ENCODE measurements around the gene KIAA1328. TPM values are rescaled to one million over a fixed set of nuclear protein-coding genes. Genes with fewer than 3 reads are reported as not detected.

KIAA1328 gene
- total and polyA plus RNA-seq, 2 donors (not counting 3 experiments of a cell fraction or from before 2014, with no cell fraction given): 2.7 to 6.5 TPM

DNA sequence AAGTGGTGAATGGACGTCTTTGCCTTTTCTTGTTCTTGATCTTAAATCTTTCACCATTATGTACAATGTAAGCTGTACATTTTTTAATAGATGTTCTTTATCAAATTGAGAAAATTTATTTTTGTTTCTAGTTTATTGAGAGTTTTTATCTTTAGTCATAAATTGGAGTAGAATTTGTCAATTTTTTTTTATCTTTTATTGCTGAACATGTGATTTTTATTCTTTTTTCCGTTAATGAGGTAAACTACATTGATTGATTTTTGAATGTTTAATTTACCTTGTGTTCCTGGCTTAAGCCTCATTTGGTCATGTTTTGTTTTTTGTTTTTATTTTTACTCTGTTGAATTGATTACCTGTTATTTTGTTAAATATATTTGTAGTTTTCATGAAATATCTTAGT lies 19.7 kb downstream of the KIAA1328 start:
- Histone ChIP-seq H3K9me3 (replicated peaks; ENCODE audit: control insufficient read depth, insufficient read depth, low read length) (no peaks in the 10 kb centered on the region), H4K20me1 (replicated peaks; ENCODE audit: control insufficient read depth, extremely low read depth, insufficient read depth, low read length) (no peaks in the 10 kb centered on the region), H2AFZ (ENCODE audit: low read depth, low read length) (no peak overlapping the region), H3K4me3 (replicated peaks in 1 of 3; ENCODE audit: insufficient read depth in 1 of 3, low read depth in 1 of 3, low read length in 3 of 3) (no peak overlapping the region), H3K27me3 (ENCODE audit: control insufficient read depth in 2 of 2, insufficient read depth in 2 of 2, low read length in 2 of 2) (no peaks in the 10 kb centered on the region), H3K27ac (ENCODE audit: insufficient read depth, low read depth, low read length) (no peak overlapping the region), H3K79me2 (ENCODE audit: control insufficient read depth, insufficient read depth, low read length) (no peaks in the 10 kb centered on the region), H3K9me1 (replicated peaks; ENCODE audit: control insufficient read depth, extremely low read depth, insufficient read depth, low read length) (no peaks in the 10 kb centered on the region), H3K4me2 (ENCODE audit: insufficient read depth, low read length) (no peak overlapping the region), H3K9ac (replicated peaks; ENCODE audit: extremely low read depth, insufficient read depth, low read length) (no peak overlapping the region), H3K4me1 (ENCODE audit: control insufficient read depth, extremely low read depth, insufficient read depth, low read length) (peaks cover 10% of the 10 kb centered on the region), H3K36me3 (ENCODE audit: control insufficient read depth in 2 of 2, extremely low read depth in 1 of 2, insufficient read depth in 2 of 2, low read length in 2 of 2) (no peaks in the 10 kb centered on the region)
- intact Hi-C loops (cut with micrococcal nuclease): no loop called here
- ChIA-PET CTCF (no interaction called here), POLR2A (no interaction called here)
- dilution Hi-C loops (cut with MboI; ENCODE audit: extremely low pct_ligation_motif_present, low sequenced_read_pairs): no loop called here
- no TSS peak for BruUV-seq (replicated peaks)
- FAIRE-seq (no peak), DNase-seq (ENCODE audit: low read depth, low spot score) (no peak)
- TF ChIP-seq FOS (IDR thresholded peaks at IDR 0.05; ENCODE audit: borderline replicate concordance, insufficient read depth, low read length) (no peak), MYC (IDR thresholded peaks at IDR 0.05; ENCODE audit: low read depth, low read length) (no peak), POLR2A (IDR thresholded peaks at IDR 0.05; ENCODE audit: low read depth, low read length) (no peak), POLR2AphosphoS5 (IDR thresholded peaks at IDR 0.05; ENCODE audit: insufficient read depth, low read depth, low read length) (no peak), EZH2 (IDR thresholded peaks at IDR 0.05; ENCODE audit: borderline replicate concordance, low read depth, low read length, severe bottlenecking) (no peak), GATA2 (IDR thresholded peaks at IDR 0.05; ENCODE audit: insufficient read depth, insufficient read length, low read depth, low read length) (no peak), JUN (IDR thresholded peaks at IDR 0.05; ENCODE audit: borderline replicate concordance, insufficient read depth, insufficient read length, low read depth) (no peak)
- TF ChIP-seq, protein P1, sequence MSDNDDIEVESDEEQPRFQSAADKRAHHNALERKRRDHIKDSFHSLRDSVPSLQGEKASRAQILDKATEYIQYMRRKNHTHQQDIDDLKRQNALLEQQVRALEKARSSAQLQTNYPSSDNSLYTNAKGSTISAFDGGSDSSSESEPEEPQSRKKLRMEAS (IDR thresholded peaks at IDR 0.05; ENCODE audit: insufficient read depth, insufficient read length): no peak
- TF ChIP-seq, protein P2, sequence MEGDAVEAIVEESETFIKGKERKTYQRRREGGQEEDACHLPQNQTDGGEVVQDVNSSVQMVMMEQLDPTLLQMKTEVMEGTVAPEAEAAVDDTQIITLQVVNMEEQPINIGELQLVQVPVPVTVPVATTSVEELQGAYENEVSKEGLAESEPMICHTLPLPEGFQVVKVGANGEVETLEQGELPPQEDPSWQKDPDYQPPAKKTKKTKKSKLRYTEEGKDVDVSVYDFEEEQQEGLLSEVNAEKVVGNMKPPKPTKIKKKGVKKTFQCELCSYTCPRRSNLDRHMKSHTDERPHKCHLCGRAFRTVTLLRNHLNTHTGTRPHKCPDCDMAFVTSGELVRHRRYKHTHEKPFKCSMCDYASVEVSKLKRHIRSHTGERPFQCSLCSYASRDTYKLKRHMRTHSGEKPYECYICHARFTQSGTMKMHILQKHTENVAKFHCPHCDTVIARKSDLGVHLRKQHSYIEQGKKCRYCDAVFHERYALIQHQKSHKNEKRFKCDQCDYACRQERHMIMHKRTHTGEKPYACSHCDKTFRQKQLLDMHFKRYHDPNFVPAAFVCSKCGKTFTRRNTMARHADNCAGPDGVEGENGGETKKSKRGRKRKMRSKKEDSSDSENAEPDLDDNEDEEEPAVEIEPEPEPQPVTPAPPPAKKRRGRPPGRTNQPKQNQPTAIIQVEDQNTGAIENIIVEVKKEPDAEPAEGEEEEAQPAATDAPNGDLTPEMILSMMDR (IDR thresholded peaks at IDR 0.05; ENCODE audit: extremely low read depth in 1 of 2, insufficient read depth in 1 of 2, low read depth in 1 of 2, low read length in 2 of 2): no peak
